ENCODE data around the gene APOL1. TPM values are rescaled to one million over a fixed set of nuclear protein-coding genes. Genes with fewer than 3 reads are reported as not detected.
"Not testable (repeated sequence)": the region's sequence is repeated elsewhere in the genome, so short reads cannot be mapped to it uniquely, and the experiment has no call there.

APOL1 gene
- total RNA-seq, 1 donor from 2014 or later = 62.5 TPM

GRCh38 chr22:36267058-36267457 lies 14.1 kb downstream of the APOL1 start:
- intact Hi-C loops (cut with micrococcal nuclease) = no loop called here

DNA sequence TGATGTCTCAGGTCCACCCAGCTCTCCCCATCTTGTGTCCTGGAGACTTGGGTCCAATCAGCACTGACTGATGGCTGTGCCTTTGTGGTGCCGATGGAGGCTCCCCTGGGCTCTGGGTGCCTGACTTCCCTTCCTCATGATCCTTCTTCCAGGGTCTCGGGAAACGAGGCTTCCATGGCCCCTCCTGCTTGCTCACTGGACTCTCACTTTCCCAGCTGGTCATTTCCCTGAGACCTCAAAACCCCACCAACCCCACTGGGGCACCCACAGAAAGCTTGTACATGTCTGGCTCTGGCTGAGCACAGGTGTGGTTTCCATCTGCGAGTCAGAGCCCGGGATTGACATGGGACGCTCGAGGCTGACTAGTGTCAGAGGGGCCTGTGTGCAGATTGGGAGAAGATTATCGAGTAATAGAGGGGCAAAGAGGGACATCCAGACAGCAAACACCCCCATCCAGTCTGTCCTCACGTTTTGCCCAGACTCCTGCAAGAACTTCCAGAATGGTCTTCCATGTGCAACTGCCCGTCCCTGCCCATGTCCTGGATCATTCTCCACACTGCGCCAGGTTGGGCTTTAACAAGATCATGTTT lies 15.1 kb downstream of the APOL1 start:
- intact Hi-C loops (cut with micrococcal nuclease) = no loop called here

DNA sequence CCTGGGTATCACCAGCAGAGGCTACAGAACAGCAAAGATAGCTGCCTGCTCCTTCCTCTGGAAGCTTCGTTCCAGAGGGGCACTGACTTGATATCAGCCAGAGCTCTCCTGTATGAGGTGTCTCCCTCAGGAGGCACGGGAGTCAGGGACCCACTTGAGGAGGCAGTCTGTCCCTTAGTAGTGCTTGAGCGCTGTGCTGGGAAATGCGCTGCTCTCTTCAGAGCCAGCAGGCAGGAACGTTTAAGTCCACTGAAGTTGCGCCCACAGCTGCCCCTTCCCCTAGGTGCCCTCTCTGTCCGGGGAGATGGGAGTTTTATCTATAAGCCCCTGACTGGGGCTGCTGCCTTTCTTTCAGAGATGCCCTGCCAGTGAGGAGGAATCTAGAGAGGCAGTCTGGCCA lies 18.3 kb downstream of the APOL1 start:
- intact Hi-C loops (cut with micrococcal nuclease) = not testable (repeated sequence)

GRCh38 chr22:36271951-36272350 lies 19.0 kb downstream of the APOL1 start:
- intact Hi-C loops (cut with micrococcal nuclease) = not testable (repeated sequence)

DNA sequence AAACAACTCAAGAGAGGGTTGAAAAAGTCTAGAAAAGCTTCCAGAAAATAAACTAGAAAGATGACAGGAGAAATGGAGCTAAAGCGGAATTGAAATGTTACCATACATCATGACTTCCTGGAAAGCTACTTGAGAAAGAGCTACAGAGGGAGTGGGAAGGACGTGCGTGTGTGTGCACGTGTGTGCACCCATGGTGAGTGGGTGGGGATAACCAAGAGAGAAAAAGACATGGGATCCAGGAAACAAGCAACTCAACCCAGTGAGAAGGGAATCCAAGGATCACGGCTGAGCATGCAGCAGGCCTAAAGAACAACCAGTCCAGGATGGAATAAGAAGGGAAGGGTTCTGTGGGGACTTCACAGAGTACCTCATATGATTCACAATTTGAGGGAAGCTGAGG lies 21.6 kb downstream of the APOL1 start:
- intact Hi-C loops (cut with micrococcal nuclease) = no loop called here

DNA sequence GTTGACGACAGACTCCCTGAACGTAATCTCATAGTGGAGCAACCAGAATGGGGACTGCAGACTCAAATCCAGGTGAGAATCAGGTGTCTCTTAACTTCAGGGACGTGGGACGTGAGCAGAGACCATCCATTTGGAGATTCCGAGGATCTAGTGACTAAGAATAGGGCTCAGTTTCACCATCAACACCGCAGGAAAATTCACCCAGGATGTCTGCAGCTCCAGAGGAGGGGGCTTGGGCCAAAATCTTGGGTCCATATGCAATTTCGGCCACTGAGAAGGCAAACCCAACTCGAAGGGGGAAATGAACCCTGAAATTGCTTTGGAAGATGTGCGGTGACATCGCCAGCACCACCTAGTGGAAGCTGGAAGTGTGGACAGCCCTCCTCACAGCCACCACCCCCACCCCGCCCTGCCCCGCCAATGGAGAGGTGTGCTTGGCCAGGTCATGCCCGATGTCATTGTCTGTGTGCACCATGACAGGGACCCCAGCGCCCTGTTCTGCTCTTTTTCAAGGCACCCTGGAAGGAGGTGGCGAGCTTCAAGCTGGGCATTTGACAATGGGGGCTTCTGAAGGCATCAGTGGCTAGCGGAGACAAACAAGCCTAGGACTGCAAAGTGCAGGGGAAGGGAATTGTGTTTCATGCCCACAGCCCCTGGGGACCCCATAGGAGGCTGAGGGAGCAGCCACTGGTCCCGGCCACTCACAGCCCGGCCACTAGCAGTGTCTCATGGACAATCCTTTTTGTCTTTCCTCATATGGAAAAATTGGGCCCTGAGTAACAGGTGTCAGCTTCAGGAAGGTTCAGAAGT lies 24.8 kb downstream of the APOL1 start:
- intact Hi-C loops (cut with micrococcal nuclease) = loop anchor here (2.0 kb wide), 1 partner anchor 83 kb away; no protein-coding TSS in a partner anchor

DNA sequence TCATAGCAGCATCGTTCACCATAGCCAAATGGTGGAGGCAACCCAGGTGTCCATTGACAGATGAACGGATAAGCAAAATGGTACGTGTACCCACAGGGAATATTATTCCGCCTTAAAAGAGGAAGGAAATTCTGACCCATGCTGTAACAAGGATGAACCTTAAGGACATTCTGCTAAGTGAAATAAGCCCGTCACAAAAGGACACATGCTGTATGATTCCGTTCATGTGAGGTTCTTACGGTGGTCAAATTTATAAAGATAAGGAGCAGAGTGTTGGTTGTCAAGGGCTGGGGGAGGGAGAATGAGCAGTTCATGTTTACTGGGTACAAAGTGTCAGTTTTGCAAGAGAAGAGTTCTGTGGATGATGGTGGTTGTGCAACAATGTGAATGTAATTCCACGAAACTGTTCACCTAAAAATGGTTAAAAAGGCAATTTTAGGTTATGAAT lies 26.3 kb downstream of the APOL1 start:
- intact Hi-C loops (cut with micrococcal nuclease) = no loop called here

GRCh38 chr22:36280379-36280778 lies 27.4 kb downstream of the APOL1 start:
- intact Hi-C loops (cut with micrococcal nuclease) = no loop called here

- intact Hi-C loops (cut with micrococcal nuclease) = no loop called here
These were observed 28.9 kb downstream of the APOL1 start for GRCh38 chr22:36281781-36282327.

DNA sequence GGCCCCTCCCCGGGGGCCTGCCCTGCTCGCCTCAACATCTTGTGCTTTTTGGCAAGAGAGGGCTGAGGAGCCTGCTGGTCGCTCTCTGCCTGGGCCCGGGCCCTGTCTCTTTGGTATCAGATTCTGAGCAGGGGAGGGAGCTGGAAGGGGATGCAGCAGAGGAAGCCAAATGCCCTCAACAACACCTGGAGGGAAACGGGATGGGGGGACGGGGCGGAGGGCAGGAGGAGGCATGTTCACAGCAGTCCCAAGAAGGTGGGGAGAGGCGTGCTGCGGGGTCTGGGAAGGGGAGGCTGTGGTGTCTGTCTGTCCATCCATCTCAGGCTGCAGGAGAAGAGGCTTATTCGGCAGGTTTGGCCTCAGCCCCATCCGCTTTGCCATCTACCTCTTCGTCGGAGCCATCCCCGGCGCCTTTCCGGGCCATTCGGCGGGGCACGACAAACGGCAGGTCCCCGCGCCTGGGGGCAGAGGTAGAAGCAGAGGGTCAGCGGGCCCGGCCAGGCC lies 29.4 kb downstream of the APOL1 start:
- intact Hi-C loops (cut with micrococcal nuclease) = no loop called here

GRCh38 chr22:36284171-36284571 lies 31.2 kb downstream of the APOL1 start:
- intact Hi-C loops (cut with micrococcal nuclease) = no loop called here

DNA sequence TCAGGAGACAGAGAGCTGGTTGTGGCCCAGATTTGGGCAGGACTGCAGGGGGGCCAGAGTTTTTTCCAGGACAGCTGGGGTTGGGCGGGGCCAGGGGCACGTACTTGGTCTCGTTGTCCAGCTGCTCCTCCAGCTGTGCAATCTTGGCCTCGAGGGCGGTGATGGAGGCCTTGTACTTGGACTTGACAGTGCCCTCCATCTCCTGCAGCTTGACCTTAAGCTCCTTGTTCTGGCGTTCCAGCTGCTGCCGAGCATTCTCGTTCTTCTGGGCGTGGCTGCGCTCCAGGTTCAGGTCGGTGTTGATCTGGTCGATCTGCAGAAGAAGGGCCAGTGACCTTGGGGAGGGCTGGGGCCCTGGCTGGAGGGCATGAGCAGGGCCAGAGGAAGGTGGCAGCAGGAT lies 32.1 kb downstream of the APOL1 start:
- intact Hi-C loops (cut with micrococcal nuclease) = no loop called here

GRCh38 chr22:36285545-36285944 lies 32.6 kb downstream of the APOL1 start:
- intact Hi-C loops (cut with micrococcal nuclease) = no loop called here

GRCh38 chr22:36286096-36286957 lies 33.4 kb downstream of the APOL1 start:
- intact Hi-C loops (cut with micrococcal nuclease) = no loop called here

GRCh38 chr22:36287881-36288515 lies 35.1 kb downstream of the APOL1 start:
- intact Hi-C loops (cut with micrococcal nuclease) = no loop called here

- intact Hi-C loops (cut with micrococcal nuclease) = no loop called here
These were observed 35.9 kb downstream of the APOL1 start for GRCh38 chr22:36288571-36289405.

GRCh38 chr22:36289406-36289870 lies 36.5 kb downstream of the APOL1 start:
- intact Hi-C loops (cut with micrococcal nuclease) = no loop called here

- intact Hi-C loops (cut with micrococcal nuclease) = not testable (repeated sequence)
These were observed 37.0 kb downstream of the APOL1 start for GRCh38 chr22:36289948-36290371.

- intact Hi-C loops (cut with micrococcal nuclease) = not testable (repeated sequence)
These were observed 37.6 kb downstream of the APOL1 start for GRCh38 chr22:36290391-36291075.

Measured in T-helper 2 cell treated with Interferon-gamma antibody and Interleukin-4, amounts not matched to agents 100 ng/mL and 5 ng/mL, for 36 hours (primary cell).